GM23338 (cell line): ENCODE measurements around the gene IGFBP6. TPM values are rescaled to one million over a fixed set of nuclear protein-coding genes. Genes with fewer than 3 reads are reported as not detected.

ENCODE experiments used
- ATAC-seq: fragments of 200-7000 bp; cut with Tn5 transposase; 3 replicates; pipeline ENCODE4 v1.9.1; 2020
- DNase-seq: peaks from one replicate; pipeline ENCODE4 v3.0.0-alpha.2; 2015; ENCODE audit warnings: low spot score
- H2AFZ ChIP-seq: fragments of 200-600 bp; sonication (generic); 2 replicates; pipeline ENCODE4 v1.8.0; 2016; ENCODE audit warnings: antibody characterized with exemption, mild to moderate bottlenecking, moderate library complexity
- H3F3A ChIP-seq: fragments of 200-600 bp; sonication (generic); replicated peaks from 2 replicates; pipeline ENCODE4 v1.8.0; 2017; ENCODE audit warnings: antibody characterized with exemption, mixed run types, low read depth
- H3K27ac ChIP-seq: fragments of 200-600 bp; sonication (generic); 2 replicates; pipeline ENCODE4 v1.6.1; 2016; ENCODE audit warnings: low read depth
- H3K27me3 ChIP-seq: fragments of 200-600 bp; sonication (generic); 2 replicates; pipeline ENCODE4 v1.8.0; 2016; ENCODE audit warnings: mild to moderate bottlenecking, mixed run types, moderate library complexity; ENCODE audit not compliant: insufficient read depth
- H3K36me3 ChIP-seq: fragments of 200-600 bp; sonication (generic); 2 replicates; pipeline ENCODE4 v1.8.0; 2016; ENCODE audit warnings: mild to moderate bottlenecking; ENCODE audit not compliant: insufficient read depth
- H3K4me1 ChIP-seq: fragments of 200-600 bp; sonication (generic); 2 replicates; pipeline ENCODE4 v1.8.0; 2016; ENCODE audit warnings: mild to moderate bottlenecking, moderate library complexity; ENCODE audit not compliant: insufficient read depth
- H3K4me2 ChIP-seq: fragments of 200-600 bp; sonication (generic); 2 replicates; pipeline ENCODE4 v1.7.1; 2017; ENCODE audit warnings: mixed run types
- H3K4me3 ChIP-seq: fragments of 200-600 bp; sonication (generic); 2 replicates; pipeline ENCODE4 v1.6.1; 2016; ENCODE audit warnings: mixed run types
- H3K79me2 ChIP-seq: fragments of 200-600 bp; sonication (generic); replicated peaks from 2 replicates; pipeline ENCODE4 v1.8.0; 2017; ENCODE audit warnings: mild to moderate bottlenecking; ENCODE audit not compliant: insufficient read depth
- H3K9me2 ChIP-seq: fragments of 200-600 bp; sonication (generic); 2 replicates; pipeline ENCODE4 v1.8.0; 2017; ENCODE audit not compliant: insufficient read depth
- H4K20me1 ChIP-seq: fragments of 200-600 bp; sonication (generic); replicated peaks from 2 replicates; pipeline ENCODE4 v1.8.0; 2017; ENCODE audit warnings: mild to moderate bottlenecking; ENCODE audit not compliant: insufficient read depth
- H3K27ac Mint-ChIP-seq: 2 replicates; pipeline ENCODE4 v1.8.0; 2020; ENCODE audit warnings: inconsistent platforms, mild to moderate bottlenecking, moderate library complexity, mixed read lengths
- H3K27me3 Mint-ChIP-seq: 3 replicates; pipeline ENCODE4 v1.8.0; 2022; ENCODE audit warnings: low read depth, mild to moderate bottlenecking, moderate library complexity, mixed read lengths, inconsistent platforms; ENCODE audit not compliant: insufficient read depth, poor library complexity
- H3K36me3 Mint-ChIP-seq: 3 replicates; pipeline ENCODE4 v1.8.0; 2021; ENCODE audit warnings: low read depth, mild to moderate bottlenecking, inconsistent platforms, moderate library complexity, mixed read lengths
- H3K4me1 Mint-ChIP-seq: 3 replicates; pipeline ENCODE4 v1.8.0; 2020; ENCODE audit warnings: mild to moderate bottlenecking, inconsistent platforms, mixed read lengths
- H3K4me3 Mint-ChIP-seq: 3 replicates; pipeline ENCODE4 v1.8.0; 2021; ENCODE audit warnings: moderate library complexity, mild to moderate bottlenecking, inconsistent platforms, mixed read lengths
- H3K9me3 Mint-ChIP-seq: 3 replicates; pipeline ENCODE4 v1.8.0; 2020; ENCODE audit warnings: moderate library complexity, mild to moderate bottlenecking, inconsistent platforms, mixed read lengths
- CREB1 ChIP-seq: fragments of 250-450 bp; sonication (Bioruptor Pico); IDR thresholded peaks from 2 replicates; pipeline ENCODE4 v1.5.0; 2020; ENCODE audit warnings: low read depth, mild to moderate bottlenecking, moderate library complexity
- CTCF ChIP-seq, 2 experiments: fragments of 200-600 bp in 1 of 2; sonication (generic) in 1 of 2; conservative IDR thresholded peaks; 2 replicates each; pipeline versions ENCODE4 v1.5.1 to v1.6.1; 2016 to 2017; ENCODE audit warnings: antibody characterized with exemption in 2 of 2, low read depth in 2 of 2, mild to moderate bottlenecking in 2 of 2, moderate library complexity in 1 of 2
- ETS1 ChIP-seq: IDR thresholded peaks from 2 replicates; pipeline ENCODE4 v1.6.1; 2016; ENCODE audit warnings: antibody characterized with exemption
- EZH2 ChIP-seq: fragments of 200-600 bp; sonication (generic); IDR thresholded peaks from one replicate; pipeline ENCODE4 v1.8.0; 2017; ENCODE audit warnings: antibody characterized with exemption, mild to moderate bottlenecking, low read depth; ENCODE audit not compliant: unreplicated experiment
- EZH2phosphoT487 ChIP-seq: fragments of 200-600 bp; sonication (generic); IDR thresholded peaks from one replicate; pipeline ENCODE4 v1.8.1; 2018; ENCODE audit warnings: antibody characterized with exemption; ENCODE audit not compliant: unreplicated experiment
- JUNB ChIP-seq: IDR thresholded peaks from one replicate; pipeline ENCODE4 v1.6.1; 2016; ENCODE audit warnings: antibody characterized with exemption; ENCODE audit not compliant: unreplicated experiment
- NANOG ChIP-seq: IDR thresholded peaks from 2 replicates; pipeline ENCODE4 v1.6.1; 2016; ENCODE audit warnings: antibody characterized with exemption, borderline replicate concordance
- POLR2AphosphoS5 ChIP-seq: IDR thresholded peaks from 2 replicates; pipeline ENCODE4 v1.6.1; 2016; ENCODE audit warnings: antibody characterized with exemption, low read depth
- REST ChIP-seq: IDR thresholded peaks from one replicate; pipeline ENCODE4 v1.6.1; 2018; ENCODE audit warnings: antibody characterized with exemption; ENCODE audit not compliant: unreplicated experiment
- STAT1 ChIP-seq: IDR thresholded peaks from one replicate; pipeline ENCODE4 v1.6.1; 2016; ENCODE audit warnings: antibody characterized with exemption; ENCODE audit not compliant: unreplicated experiment
- ZNF114 ChIP-seq: fragments of 250-450 bp; sonication (Bioruptor Pico); IDR thresholded peaks from 2 replicates; pipeline ENCODE4 v1.5.0; 2020; ENCODE audit warnings: mild to moderate bottlenecking, moderate library complexity
- ZNF331 ChIP-seq: fragments of 250-450 bp; sonication (Bioruptor Pico); IDR thresholded peaks from 2 replicates; pipeline ENCODE4 v1.5.0; 2020; ENCODE audit warnings: low read depth, mild to moderate bottlenecking, moderate library complexity
- ZNF462 ChIP-seq: fragments of 250-450 bp; sonication (Bioruptor Pico); IDR thresholded peaks from 2 replicates; pipeline ENCODE4 v1.5.0; 2020; ENCODE audit warnings: mild to moderate bottlenecking, moderate library complexity
- polyA plus RNA-seq: library from polyadenylated mRNA; unstranded; fragments of >200 nt; fragmentation: Nextera tagmentation; extraction: Ambion mirVana; gene quantifications from 2 replicates; pipeline ENCODE4 v1.2.1, GENCODE V29; 2016
- total RNA-seq: library from RNA; depleted of rRNA; stranded (reverse); fragments of >200 nt; shearing (Covaris generic); gene quantifications from 2 replicates; pipeline ENCODE4 v1.2.3, GENCODE V29; 2014

Gene IGFBP6
- total and polyA plus RNA-seq, 2 experiments from 2014 or later = 14.7 to 16.6 TPM

- peaks cover 8% of the 10 kb centered on the region; the same call in 1 of the 2 replicates for H3K4me1 ChIP-seq
- DNase-seq (no peak), ATAC-seq (no peak)
- Mint-ChIP-seq H3K36me3 (peaks cover 3% of the 10 kb centered on the region; the same call in 1 of the 3 replicates), H3K27ac (no peak overlapping the region), H3K4me1 (peaks cover 10% of the 10 kb centered on the region), H3K4me3 (no peak overlapping the region), H3K27me3 (peaks cover 18% of the 10 kb centered on the region), H3K9me3 (no peaks in the 10 kb centered on the region; the same call in 2 of the 3 replicates)
- H2AFZ ChIP-seq = no peak overlapping the region
- H3F3A ChIP-seq = 0 out of 2 replicates have a peak, but pooled peaks cover 9% of the 10 kb centered on the region
- 0 out of 2 replicates have a peak, but pooled peaks cover 1% of the 10 kb centered on the region for H3K79me2 ChIP-seq
- H4K20me1 ChIP-seq = peaks cover 4% of the 10 kb centered on the region
- TF ChIP-seq EZH2 (no peak), ZNF462 (no peak), ZNF114 (no peak), ETS1 (no peak), JUNB (no peak), CREB1 (CRISPR knock-in tag) (no peak), CTCF (conservative IDR thresholded peaks at IDR 0.05; ENCODE audit: low read depth in 2 of 2) (no peak), ZNF331 (no peak), REST (no peak), EZH2phosphoT487 (no peak), NANOG (no peak), STAT1 (no peak), POLR2AphosphoS5 (no peak)
- H3K36me3 ChIP-seq = no peaks in the 10 kb centered on the region
- peaks cover 17% of the 10 kb centered on the region; the same call in 1 of the 2 replicates for H3K27me3 ChIP-seq
- no peak overlapping the region for H3K4me2 ChIP-seq
- H3K27ac ChIP-seq = no peak overlapping the region
- H3K9me2 ChIP-seq = no peaks in the 10 kb centered on the region
- H3K4me3 ChIP-seq = no peak overlapping the region
Measured at GRCh38 chr12:53057816-53058500, 39.5 kb upstream of the IGFBP6 start.
